ENCODE results near the gene COL8A2.

The COL8A2 gene

GRCh38 chr1:36125129-36125991, at the start of gene COL8A2:
TSS of gene COL8A2 (minus strand) at chr1:36125222. CDS start at chr1:36100242, 24,980 bp downstream.
- no peak for DNase-seq (ENCODE audit: low read depth in 2 of 2)
- TF ChIP-seq CTCF (IDR thresholded peaks at IDR 0.05; ENCODE audit: low read depth, low read length) = no peak
- H3K4me3 ChIP-seq (replicated peaks in 1 of 2; ENCODE audit: low read depth in 2 of 2, low read length in 2 of 2) = peak within 1 kb of the TSS in 1 of 2 donors; percentile 8

- no peak for DNase-seq (ENCODE audit: low read depth in 2 of 2)
- H3K4me3 ChIP-seq (replicated peaks in 1 of 2; ENCODE audit: low read depth in 2 of 2, low read length in 2 of 2) = no peak overlapping the region
- no peak for TF ChIP-seq CTCF (IDR thresholded peaks at IDR 0.05; ENCODE audit: low read depth, low read length)
Measured at GRCh38 chr1:36174713-36175112, 49.7 kb upstream of the COL8A2 start.

GRCh38 chr1:36172983-36173382, 48.0 kb upstream of the COL8A2 start:
- TF ChIP-seq CTCF (IDR thresholded peaks at IDR 0.05; ENCODE audit: low read depth, low read length) = no peak
- DNase-seq (ENCODE audit: low read depth in 2 of 2) = peak; percentile 60 to 93
- H3K4me3 ChIP-seq (replicated peaks in 1 of 2; ENCODE audit: low read depth in 2 of 2, low read length in 2 of 2) = no peak overlapping the region

GRCh38 chr1:36172017-36172747, 47.2 kb upstream of the COL8A2 start:
- no peak for TF ChIP-seq CTCF (IDR thresholded peaks at IDR 0.05; ENCODE audit: low read depth, low read length)
- H3K4me3 ChIP-seq (replicated peaks in 1 of 2; ENCODE audit: low read depth in 2 of 2, low read length in 2 of 2) = no peak overlapping the region
- no peak for DNase-seq (ENCODE audit: low read depth in 2 of 2)

- DNase-seq (ENCODE audit: low read depth in 2 of 2) = no peak
- no peak overlapping the region for H3K4me3 ChIP-seq (replicated peaks in 1 of 2; ENCODE audit: low read depth in 2 of 2, low read length in 2 of 2)
- no peak for TF ChIP-seq CTCF (IDR thresholded peaks at IDR 0.05; ENCODE audit: low read depth, low read length)
Measured at GRCh38 chr1:36170643-36171412, 45.8 kb upstream of the COL8A2 start.

- TF ChIP-seq CTCF (IDR thresholded peaks at IDR 0.05; ENCODE audit: low read depth, low read length) = no peak
- no peak overlapping the region for H3K4me3 ChIP-seq (replicated peaks in 1 of 2; ENCODE audit: low read depth in 2 of 2, low read length in 2 of 2)
Measured at GRCh38 chr1:36168514-36168913, 43.5 kb upstream of the COL8A2 start.

More at GRCh38 chr1:36168514-36168913, 43.5 kb upstream of the COL8A2 start:
- peak in 1 of 2 donors; percentile 77 for DNase-seq (ENCODE audit: low read depth in 2 of 2)
